Heart right ventricle (tissue), 16 donors: ENCODE measurements around the gene CHMP2A. TPM values are rescaled to one million over a fixed set of nuclear protein-coding genes. Genes with fewer than 3 reads are reported as not detected.

Source experiments
- ATAC-seq, 8 donors: fragments of 200-7000 bp; cut with Tn5 transposase; one replicate each; pipeline ENCODE4 v1.9.1; 2020; ENCODE audit warnings: mild to moderate bottlenecking in 8 of 8, moderate library complexity in 8 of 8, moderate number of reproducible peaks in 1 of 8
- DNase-seq, 2 donors: peaks; one replicate each; pipeline ENCODE4 v3.0.0-alpha.2; 2020
- H3K27ac ChIP-seq, 10 donors: fragments of 200-600 bp; sonication (generic) in 2 of 10; one replicate each; pipeline versions ENCODE4 v1.5.0 to v1.8.0; 2020 to 2022; ENCODE audit warnings: mild to moderate bottlenecking in 3 of 10
- H3K27me3 ChIP-seq, 7 donors: fragments of 200-600 bp; one replicate each; pipeline ENCODE4 v1.8.0; 2021 to 2022; ENCODE audit warnings: mild to moderate bottlenecking in 2 of 7
- H3K36me3 ChIP-seq, 9 donors: fragments of 200-600 bp; sonication (generic) in 1 of 9; one replicate each; pipeline versions ENCODE4 v1.5.0 to v1.8.0; 2020 to 2022; ENCODE audit warnings: mild to moderate bottlenecking in 2 of 9
- H3K4me1 ChIP-seq, 9 donors: fragments of 200-600 bp; sonication (generic) in 1 of 9; one replicate each; pipeline versions ENCODE4 v1.5.0 to v1.8.0; 2020 to 2022; ENCODE audit warnings: mild to moderate bottlenecking in 4 of 9
- H3K4me3 ChIP-seq, 10 donors: fragments of 200-600 bp; sonication (generic) in 2 of 10; one replicate each; pipeline versions ENCODE4 v1.5.0 to v1.8.0; 2020 to 2022; ENCODE audit warnings: mild to moderate bottlenecking in 7 of 10, moderate library complexity in 2 of 10
- H3K9me3 ChIP-seq, 11 donors: fragments of 200-600 bp in 10 of 11; sonication (generic) in 2 of 11; one replicate each; pipeline versions ENCODE4 v1.5.0 to v1.8.0; 2013 to 2022; ENCODE audit warnings: mild to moderate bottlenecking in 2 of 11, control low read depth in 1 of 11, moderate library complexity in 1 of 11
- CTCF ChIP-seq, 9 donors: fragments of 200-600 bp; sonication (generic) in 2 of 9; IDR thresholded peaks; one replicate each; pipeline versions ENCODE4 v1.5.0 to v1.8.0; 2021 to 2022; ENCODE audit warnings: antibody characterized with exemption in 9 of 9, mild to moderate bottlenecking in 5 of 9, moderate library complexity in 1 of 9
- WGBS, 2 donors: extraction: QIAGEN DNeasy Blood & Tissue Kit; methylation state at CpG; one replicate each; pipeline ENCODE4 v1.1.7; 2013; ENCODE audit warnings: inconsistent platforms in 1 of 2; 5-methylcytosine and 5-hydroxymethylcytosine counted together
- intact Hi-C, 10 donors: fragments of 100-400 bp; cut with DNase I; formaldehyde crosslinking; loops; one replicate each; pipeline versions ENCODE4 v1.11.1 to v1.14.2; 2022
- polyA plus RNA-seq, 2 donors: library from polyadenylated mRNA; stranded (reverse); fragments of 200-250 nt; gene quantifications; one replicate each; pipeline ENCODE4 v1.2.3, GENCODE V29; 2013
- total RNA-seq, 10 donors: library from RNA; stranded (reverse); fragmentation: NEBNext Ultra II Directional in 3 of 10; extraction: Animal tissue kit (Norgen Biotek cat#: 25700) in 3 of 10; gene quantifications; one replicate each; pipeline versions ENCODE4 v1.2.1 to v1.2.4, GENCODE V29; 2021 to 2023
- donor health status: Arrhythmogenic right ventricular cardiomyopathy.
- donor health status: ischemic (EF 13 %, LVEDD 7.1; RV severe dilation, severe dysfunction).
- donor health status: healthy with polysubstance abuse.
- donor health status: DM: no; HTN: yes; CAD: no.
- donor health status: DM: no; HTN: no; CAD: no.
- donor health status: ischemic (EF 25% LVEDD 6.9; RV normal size, moderate dysfunction).
- donor health status: ischemic (EF 25% LVEDD 5.7; RV mildly dilated, moderate dysfunction).
- donor health status: healthy.
- donor health status: DM: yes; HTN: yes; CAD: no.
- donor health status: Ischemic cardiomyopathy.
- donor health status: ischemic (EF 35%, LVEDD 5.7; RV mildly dilated, moderate dysfunction).
- donor health status: nonischemic (EF 11% LVEDD 7.7; RV severe dilation, severe dysfunction).
- donor health status: DM: yes; HTN: yes; CAD: no.
- donor health status: PGD.
- donor health status: ischemic (EF 29% LVEDD 5.4; RV normal size, mild dysfunction).
- donor health status: nonischemic (EF 23%, LVEDD 6.1; RV moderate dilation, normal function).

CHMP2A gene
- total and polyA plus RNA-seq, 12 donors, result 123 to 349 (median 133) TPM

GRCh38 chr19:58551577-58552471, 3.1 kb downstream of the CHMP2A start:
- H3K27ac ChIP-seq, result no peak overlapping the region
- peaks cover 17 to 44% (median 34%) of the 10 kb centered on the region in 9 donors for H3K4me1 ChIP-seq
- intact Hi-C loops, result no loop called here
- H3K9me3 ChIP-seq, result no peaks in the 10 kb centered on the region
- no peaks in the 10 kb centered on the region for H3K27me3 ChIP-seq
- no peak for ATAC-seq
- H3K4me3 ChIP-seq, result no peak overlapping the region
- TF ChIP-seq CTCF (IDR thresholded peaks at IDR 0.05), result no peak
- WGBS, 2 donors, result 91 to 94% methylated on average over 18 of the region's 18 CpGs
- DNase-seq, result no peak
- peaks cover 7 to 84% (median 66%) of the 10 kb centered on the region in 9 donors for H3K36me3 ChIP-seq

GRCh38 chr19:58551123-58551497, 3.8 kb downstream of the CHMP2A start:
- peaks cover 7 to 82% (median 61%) of the 10 kb centered on the region in 9 donors for H3K36me3 ChIP-seq
- intact Hi-C loops, result no loop called here
- H3K4me3 ChIP-seq, result no peak overlapping the region
- H3K9me3 ChIP-seq, result no peaks in the 10 kb centered on the region
- WGBS, 2 donors, result 36 to 42% methylated on average over 1 of the region's 1 CpG
- no peak overlapping the region for H3K27ac ChIP-seq
- ATAC-seq (no peak), DNase-seq (no peak)
- no peaks in the 10 kb centered on the region for H3K27me3 ChIP-seq
- no peak for TF ChIP-seq CTCF (IDR thresholded peaks at IDR 0.05)
- peaks cover 21 to 44% (median 34%) of the 10 kb centered on the region in 9 donors for H3K4me1 ChIP-seq

GRCh38 chr19:58550362-58551122, 4.4 kb downstream of the CHMP2A start:
- ATAC-seq (no peak), DNase-seq (no peak)
- Histone ChIP-seq H3K4me1 (peaks cover 24 to 44% (median 34%) of the 10 kb centered on the region in 9 donors), H3K4me3 (no peak overlapping the region), H3K36me3 (peaks cover 7 to 80% (median 56%) of the 10 kb centered on the region in 9 donors), H3K9me3 (no peaks in the 10 kb centered on the region), H3K27me3 (no peaks in the 10 kb centered on the region), H3K27ac (no peak overlapping the region)
- no peak for TF ChIP-seq CTCF (IDR thresholded peaks at IDR 0.05)
- 85 to 87% methylated on average over 13 of the region's 13 CpGs for WGBS, 2 donors
- intact Hi-C loops, result no loop called here

GRCh38 chr19:58549664-58550361, 5.1 kb downstream of the CHMP2A start:
- 84 to 90% methylated on average over 11 of the region's 11 CpGs for WGBS, 2 donors
- no peak for TF ChIP-seq CTCF (IDR thresholded peaks at IDR 0.05)
- Histone ChIP-seq H3K36me3 (peaks cover 7 to 79% (median 56%) of the 10 kb centered on the region in 9 donors), H3K4me1 (peaks cover 23 to 46% (median 34%) of the 10 kb centered on the region in 9 donors), H3K9me3 (no peaks in the 10 kb centered on the region), H3K27ac (no peak overlapping the region), H3K27me3 (no peaks in the 10 kb centered on the region), H3K4me3 (no peak overlapping the region)
- DNase-seq (no peak), ATAC-seq (no peak)
- intact Hi-C loops, result no loop called here
